IPS DF 4.7 (cell line): ENCODE measurements around the gene WDR7.

Source experiments
- DNase-seq: peaks from one replicate; pipeline ENCODE4 v3.0.0-alpha.2; 2013; ENCODE audit warnings: low spot score; ENCODE audit errors: extremely low read depth

The WDR7 gene

GRCh38 chr18:56934906-56935305 lies 283.7 kb downstream of the WDR7 start:
- DNase-seq, result no peak

GRCh38 chr18:56935434-56936040 lies 284.4 kb downstream of the WDR7 start:
- DNase-seq, result no peak

GRCh38 chr18:56936457-56936856 lies 285.3 kb downstream of the WDR7 start:
- no peak for DNase-seq

GRCh38 chr18:56937874-56938430 lies 286.8 kb downstream of the WDR7 start:
- DNase-seq, result no peak

GRCh38 chr18:56945171-56946083 lies 294.3 kb downstream of the WDR7 start:
- no peak for DNase-seq

- no peak for DNase-seq
Observed at GRCh38 chr18:56947236-56947635, 296.1 kb downstream of the WDR7 start.

GRCh38 chr18:56952026-56952425 lies 300.9 kb downstream of the WDR7 start:
- no peak for DNase-seq

GRCh38 chr18:56953428-56954198 lies 302.5 kb downstream of the WDR7 start:
- DNase-seq, result no peak

GRCh38 chr18:56955490-56955889 lies 304.3 kb downstream of the WDR7 start:
- DNase-seq, result no peak

- DNase-seq, result no peak
Observed at GRCh38 chr18:56959120-56959519, 308.0 kb downstream of the WDR7 start.

GRCh38 chr18:56962322-56962721 lies 311.2 kb downstream of the WDR7 start:
- no peak for DNase-seq

- DNase-seq, result no peak
Observed at GRCh38 chr18:56967035-56967434, 315.9 kb downstream of the WDR7 start.

- DNase-seq, result no peak
Observed at GRCh38 chr18:56973487-56973886, 322.3 kb downstream of the WDR7 start.

GRCh38 chr18:56974141-56974540 lies 323.0 kb downstream of the WDR7 start:
- no peak for DNase-seq

- DNase-seq, result no peak
Observed at GRCh38 chr18:56975276-56975675, 324.1 kb downstream of the WDR7 start.

GRCh38 chr18:56977309-56977708 lies 326.1 kb downstream of the WDR7 start:
- DNase-seq, result no peak

- no peak for DNase-seq
Observed at GRCh38 chr18:56977771-56978170, 326.6 kb downstream of the WDR7 start.

- DNase-seq, result no peak
Observed at GRCh38 chr18:56980151-56980550, 329.0 kb downstream of the WDR7 start.

- DNase-seq, result no peak
Observed at GRCh38 chr18:56982766-56983165, 331.6 kb downstream of the WDR7 start.

- DNase-seq, result no peak
Observed at GRCh38 chr18:56983275-56983992, 332.3 kb downstream of the WDR7 start.

GRCh38 chr18:56984731-56985130 lies 333.6 kb downstream of the WDR7 start:
- DNase-seq, result no peak
